ENCODE measurements around the gene UBTF.

The UBTF gene

GRCh38 chr17:44203731-44204440, 15.6 kb downstream of the UBTF start:
- DNase-seq = peak in 23 of 42 donors; percentile 20 to 76 (median 45)
- intact Hi-C loops (cut with DNase I) = no loop called here

- no peak for DNase-seq
- intact Hi-C loops (cut with DNase I) = no loop called here
Observed at GRCh38 chr17:44202756-44203155, 16.7 kb downstream of the UBTF start.

DNA sequence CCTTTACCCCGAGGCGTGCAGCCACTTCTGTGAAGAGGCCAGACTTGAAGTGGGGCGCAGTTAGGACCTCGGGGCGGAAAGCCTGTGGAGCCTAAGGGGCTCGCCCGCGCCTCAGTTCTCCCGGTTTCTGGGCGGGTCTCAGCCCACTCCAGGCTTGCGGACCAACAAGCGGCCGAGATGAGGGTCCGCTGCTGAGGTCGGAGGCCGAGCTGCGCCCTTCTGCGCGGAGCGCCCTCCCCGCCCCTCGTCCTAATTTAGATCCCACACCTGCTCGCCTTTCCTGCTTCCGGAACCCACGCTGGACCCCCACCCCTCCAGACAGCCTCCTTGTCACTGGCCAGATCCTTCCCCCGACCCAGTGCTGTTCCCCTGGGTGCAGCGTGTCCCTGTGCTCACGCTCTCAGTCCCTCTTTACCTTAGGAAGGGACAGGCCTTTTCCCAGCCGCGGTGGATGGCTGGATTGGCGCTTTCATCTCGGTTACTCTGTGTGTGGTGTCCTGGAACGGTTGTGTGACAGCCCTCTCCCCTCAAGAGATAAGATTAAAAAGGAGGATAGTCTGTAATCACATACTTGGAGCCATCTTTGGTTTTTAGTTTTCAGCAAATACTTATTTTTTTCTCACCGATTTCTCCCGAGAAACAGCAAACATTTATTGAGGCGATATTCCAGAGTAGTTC, 18.9 kb downstream of the UBTF start:
- intact Hi-C loops (cut with DNase I) = no loop called here

GRCh38 chr17:44199553-44200477, 19.7 kb downstream of the UBTF start, which contains the start of gene ATXN7L3:
Gene ATXN7L3, minus strand, starts transcription at chr17:44199884. Its CDS starts 1,814 bp downstream, at chr17:44198070.
- peak; percentile 92 to 99 (median 97) for DNase-seq
- intact Hi-C loops (cut with DNase I) = no loop called here

More for the DNA sequence above, 18.9 kb downstream of the UBTF start:
- peak in 9 of 42 donors; percentile 17 to 56 (median 27) for DNase-seq

- intact Hi-C loops (cut with DNase I) = no loop called here
- DNase-seq = peak in 27 of 42 donors; percentile 17 to 68 (median 41)
Observed at GRCh38 chr17:44198721-44199552, 20.5 kb downstream of the UBTF start.

DNA sequence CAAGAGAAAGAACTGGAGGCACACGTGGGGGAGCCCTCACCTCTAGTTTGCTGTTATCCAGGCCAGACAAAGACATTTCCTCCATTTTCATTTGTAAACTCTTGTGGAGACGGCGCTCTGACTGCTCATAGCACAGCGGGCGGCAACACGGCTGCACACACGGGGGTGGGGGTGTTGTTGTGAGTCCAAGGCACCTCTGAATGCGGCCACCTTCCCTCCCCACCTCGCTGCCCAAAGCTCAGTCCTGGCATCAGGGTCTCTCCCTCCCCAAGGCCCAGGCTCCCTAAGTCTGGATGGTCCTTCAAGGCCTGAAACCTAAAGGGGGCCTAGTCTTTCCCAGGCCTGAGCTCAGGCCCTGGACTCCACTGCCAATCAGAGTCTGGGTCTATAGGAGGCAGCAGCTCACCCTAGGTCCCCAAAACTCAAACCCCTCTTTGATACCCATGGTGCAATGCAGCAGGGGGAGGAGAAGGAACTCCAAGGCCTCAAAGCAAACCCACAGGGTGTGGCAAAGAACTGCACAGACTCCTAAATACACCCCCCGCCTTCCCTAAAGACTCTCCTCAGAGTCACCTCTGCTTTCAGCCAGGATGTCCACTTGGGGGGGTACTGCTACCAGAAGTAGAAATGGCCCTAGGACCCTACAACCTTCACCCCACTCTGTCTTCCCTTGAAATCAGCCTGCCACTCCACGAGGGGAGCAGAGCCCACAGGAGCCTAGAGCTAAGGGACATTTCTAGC, 21.3 kb downstream of the UBTF start:
- DNase-seq = peak in 19 of 42 donors; percentile 10 to 60 (median 38)
- intact Hi-C loops (cut with DNase I) = no loop called here

DNA sequence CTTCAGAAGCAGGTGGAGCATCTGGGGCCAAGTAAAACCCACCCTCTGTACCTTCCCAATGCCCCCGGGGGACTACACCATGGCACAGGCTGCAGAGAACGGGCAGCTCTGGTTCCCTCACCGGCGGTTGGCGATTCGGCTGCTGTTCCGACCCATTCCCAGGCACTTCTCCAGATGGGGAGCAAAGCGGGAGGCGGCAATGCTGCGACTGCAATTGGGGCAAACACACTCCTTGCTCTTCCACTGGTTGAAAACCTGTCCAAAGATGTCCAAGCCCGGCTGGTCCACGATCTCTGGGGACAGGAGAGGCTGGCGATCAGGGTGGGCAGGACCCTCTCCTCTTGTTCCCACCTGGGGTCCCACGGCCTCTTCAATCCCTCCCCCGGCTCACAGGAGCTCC, 22.4 kb downstream of the UBTF start:
- intact Hi-C loops (cut with DNase I) = no loop called here
- DNase-seq = no peak

DNA sequence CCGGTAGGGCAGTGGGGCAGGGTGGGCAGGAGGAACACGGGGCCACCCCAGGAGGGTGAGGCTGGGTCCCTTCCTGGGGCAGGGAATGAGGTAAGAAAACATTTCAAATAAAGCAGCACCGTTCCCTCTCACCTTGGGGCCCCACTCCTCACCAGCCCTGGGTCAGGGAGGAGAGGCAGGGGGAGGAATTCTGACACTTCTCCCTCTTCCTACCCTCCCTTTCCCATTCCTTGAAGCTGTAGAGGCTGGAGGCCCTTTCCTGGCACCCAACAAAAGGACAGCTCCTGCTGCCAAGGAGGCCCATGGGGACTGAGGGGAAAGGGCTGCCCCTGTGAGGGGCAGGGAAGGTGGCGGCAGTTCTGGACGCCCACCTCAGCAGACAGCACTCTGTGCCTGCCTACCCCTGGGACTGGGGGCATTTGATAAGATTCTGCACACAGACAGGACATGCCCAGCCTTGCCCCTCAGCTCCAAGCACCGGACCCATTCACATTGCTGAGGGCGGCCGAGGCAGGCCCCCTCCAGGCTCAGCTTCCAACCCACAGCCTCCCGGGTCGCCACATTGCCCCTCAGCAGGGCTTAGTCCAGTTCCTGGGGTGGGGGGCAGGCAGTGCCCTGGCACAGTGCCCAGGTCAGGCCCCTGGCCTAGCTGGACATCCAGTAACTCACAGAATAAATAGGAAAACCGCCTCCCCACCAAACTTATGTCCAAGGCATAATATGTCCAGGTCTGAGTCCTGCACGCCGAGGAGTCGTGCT, 26.0 kb downstream of the UBTF start:
- intact Hi-C loops (cut with DNase I) = no loop called here
- no peak for DNase-seq

DNA sequence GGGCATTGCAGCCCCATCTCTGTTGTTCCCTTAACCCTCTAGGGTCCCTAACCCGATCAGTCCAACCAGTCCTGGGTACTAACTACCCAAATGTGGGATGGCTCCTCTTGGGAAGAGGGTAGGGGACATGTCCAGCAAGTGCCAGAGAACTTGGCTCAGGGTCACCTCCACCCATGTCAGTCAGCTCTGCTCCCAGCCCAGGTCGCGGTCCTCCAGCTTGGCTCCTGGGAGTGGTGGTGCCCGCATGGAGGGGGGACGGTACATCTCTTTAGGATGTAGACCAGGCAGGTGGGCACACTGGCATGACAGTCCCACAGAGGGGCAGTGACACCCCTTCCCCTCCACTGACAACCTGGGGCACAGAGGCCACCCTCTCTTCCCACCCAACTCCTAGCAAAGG, 26.7 kb downstream of the UBTF start:
- no peak for DNase-seq
- intact Hi-C loops (cut with DNase I) = no loop called here

DNA sequence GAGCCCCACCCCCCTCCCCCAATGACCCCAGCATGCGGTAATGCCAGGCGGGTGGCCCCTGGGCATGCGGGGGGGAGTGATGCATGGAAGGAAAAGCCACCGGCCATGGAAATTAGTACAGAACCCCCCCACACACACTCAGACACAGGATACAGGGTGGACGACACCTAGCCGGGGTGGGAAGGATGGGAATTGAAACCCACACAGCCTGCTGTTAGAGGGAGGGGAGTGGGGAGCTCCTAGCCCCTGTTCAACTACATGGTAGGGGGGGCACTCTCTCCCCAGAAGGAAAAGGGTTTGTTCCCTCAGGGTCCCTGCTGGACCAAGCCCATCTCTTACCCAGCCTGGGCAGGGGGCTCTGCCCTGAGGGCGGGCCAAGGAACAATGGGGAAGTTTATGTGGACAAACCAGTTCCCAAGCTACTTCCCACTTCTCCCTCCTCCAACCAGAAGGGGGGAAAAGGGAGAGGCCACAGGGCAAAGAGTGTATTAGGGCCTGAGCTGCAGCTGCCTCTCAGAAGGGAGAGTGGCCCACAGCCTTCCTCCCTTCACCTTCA, 27.5 kb downstream of the UBTF start:
- intact Hi-C loops (cut with DNase I) = no loop called here
- DNase-seq = no peak

GRCh38 chr17:44191369-44191768, 28.1 kb downstream of the UBTF start:
- intact Hi-C loops (cut with DNase I) = no loop called here
- DNase-seq = no peak

DNA sequence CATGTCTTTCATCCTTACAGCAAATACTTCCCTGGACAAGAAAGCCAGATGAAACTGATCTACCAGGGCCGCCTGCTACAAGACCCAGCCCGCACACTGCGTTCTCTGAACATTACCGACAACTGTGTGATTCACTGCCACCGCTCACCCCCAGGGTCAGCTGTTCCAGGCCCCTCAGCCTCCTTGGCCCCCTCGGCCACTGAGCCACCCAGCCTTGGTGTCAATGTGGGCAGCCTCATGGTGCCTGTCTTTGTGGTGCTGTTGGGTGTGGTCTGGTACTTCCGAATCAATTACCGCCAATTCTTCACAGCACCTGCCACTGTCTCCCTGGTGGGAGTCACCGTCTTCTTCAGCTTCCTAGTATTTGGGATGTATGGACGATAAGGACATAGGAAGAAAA, 29.0 kb downstream of the UBTF start:
- intact Hi-C loops (cut with DNase I) = no loop called here
- no peak for DNase-seq

- intact Hi-C loops (cut with DNase I) = no loop called here
Observed at GRCh38 chr17:44188576-44189403, 30.7 kb downstream of the UBTF start.

DNA sequence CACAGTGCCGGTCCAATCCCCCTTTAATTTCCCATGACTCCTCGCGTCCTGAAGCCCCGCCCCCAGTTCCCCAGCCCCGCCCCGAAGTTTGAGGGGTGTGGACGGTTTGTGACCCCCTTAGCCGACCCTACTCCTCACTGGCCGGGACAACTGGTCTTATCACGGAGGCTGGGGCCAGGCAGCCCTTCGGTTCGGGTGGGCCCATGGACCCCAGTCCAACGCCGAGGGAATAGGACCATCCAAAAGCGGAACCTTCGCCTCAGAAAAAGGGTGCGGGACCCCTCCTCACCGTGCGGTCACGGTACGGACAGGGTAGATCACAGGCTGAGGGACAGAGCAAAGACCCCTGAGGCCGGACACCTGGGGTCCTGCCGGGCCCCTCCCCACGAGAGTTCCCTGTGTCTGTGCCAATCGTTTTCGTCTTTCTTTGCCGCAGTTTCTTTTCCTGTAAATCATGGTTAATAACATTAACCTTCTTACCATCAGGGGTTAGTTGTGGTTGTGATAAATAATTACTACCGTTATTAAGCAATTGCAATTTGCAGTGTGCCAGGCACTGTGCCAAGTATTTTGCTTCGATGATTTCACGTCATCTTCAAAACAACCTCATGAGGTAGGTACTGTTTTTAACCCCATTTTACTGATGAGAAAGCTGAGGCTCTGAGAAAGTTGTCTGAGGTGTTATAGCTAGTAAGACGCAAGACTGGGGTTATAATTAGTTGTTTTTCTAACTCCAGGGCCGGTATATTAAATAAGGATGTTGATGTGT, 32.2 kb downstream of the UBTF start:
- intact Hi-C loops (cut with DNase I) = no loop called here

More at GRCh38 chr17:44188576-44189403, 30.7 kb downstream of the UBTF start:
- no peak for DNase-seq

More for the DNA sequence above, 32.2 kb downstream of the UBTF start:
- peak in 1 of 42 donors; percentile 58 for DNase-seq

All from head of caudate nucleus (tissue), 42 donors.